ENCODE results near the gene RASGEF1C. TPM values are rescaled to one million over a fixed set of nuclear protein-coding genes. Genes with fewer than 3 reads are reported as not detected.

The RASGEF1C gene
- total and polyA plus RNA-seq, 4 donors = 0.09 to 0.10 TPM; not detected in 2

DNA sequence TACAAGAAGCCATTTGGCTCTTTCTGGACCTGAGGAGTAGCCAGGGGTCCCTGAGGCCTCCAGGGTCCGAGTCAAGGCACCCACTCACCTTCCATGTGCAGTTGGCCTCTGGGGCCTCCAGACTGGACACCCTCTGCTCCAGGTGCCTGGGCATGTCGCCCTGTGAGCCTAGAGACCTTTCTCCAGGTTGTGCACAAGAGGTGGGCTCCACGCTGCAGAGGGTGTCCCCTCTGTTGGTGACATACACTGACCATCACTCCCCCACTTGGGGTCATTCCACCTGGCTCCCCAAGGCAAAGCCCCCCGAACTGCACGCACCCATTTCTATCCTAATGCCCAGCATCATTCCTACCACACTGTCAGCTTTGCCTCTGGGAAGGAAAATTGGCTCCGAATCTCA is 48.8 kb downstream of the RASGEF1C start:
- Histone ChIP-seq H3K4me3 (ENCODE audit: low read depth in 1 of 3, low read length in 3 of 3) (no peak overlapping the region), H3K4me1 (ENCODE audit: control insufficient read depth in 4 of 4, insufficient read depth in 4 of 4, low read length in 3 of 4) (no peaks in the 10 kb centered on the region), H3K9ac (ENCODE audit: low read depth in 1 of 2, low read length in 2 of 2) (no peak overlapping the region), H3K27ac (ENCODE audit: low read depth in 1 of 2, low read length in 2 of 2) (no peak overlapping the region), H3K9me3 (ENCODE audit: control insufficient read depth in 4 of 4, low read length in 3 of 4) (peaks cover 0 to 4% (median 0%) of the 10 kb centered on the region in 4 donors), H3K36me3 (ENCODE audit: control insufficient read depth in 4 of 4, insufficient read depth in 3 of 4, low read depth in 1 of 4, low read length in 3 of 4) (peaks cover 0 to 1% (median 0%) of the 10 kb centered on the region in 4 donors), H3K27me3 (ENCODE audit: control insufficient read depth in 4 of 4, insufficient read depth in 4 of 4, low read length in 3 of 4) (peaks cover 0 to 2% (median 0%) of the 10 kb centered on the region in 4 donors)
- TF ChIP-seq EGR1 (IDR thresholded peaks at IDR 0.05; ENCODE audit: low read depth in 2 of 2) (no peak), RAD21 (IDR thresholded peaks at IDR 0.05) (no peak), FOXA2 (IDR thresholded peaks at IDR 0.05) (no peak), HNF4A (conservative IDR thresholded peaks at IDR 0.05) (no peak), HNF4G (IDR thresholded peaks at IDR 0.05) (no peak), NR2F2 (IDR thresholded peaks at IDR 0.05) (no peak), SP1 (IDR thresholded peaks at IDR 0.05) (no peak), RXRA (IDR thresholded peaks at IDR 0.05) (no peak), TAF1 (conservative IDR thresholded peaks at IDR 0.05) (no peak), YY1 (IDR thresholded peaks at IDR 0.05) (no peak), JUND (IDR thresholded peaks at IDR 0.05) (no peak), FOXA1 (IDR thresholded peaks at IDR 0.05) (no peak), GABPA (IDR thresholded peaks at IDR 0.05 in 1 of 2, conservative IDR thresholded peaks at IDR 0.05 in 1 of 2) (no peak)
- TF ChIP-seq, protein P1, sequence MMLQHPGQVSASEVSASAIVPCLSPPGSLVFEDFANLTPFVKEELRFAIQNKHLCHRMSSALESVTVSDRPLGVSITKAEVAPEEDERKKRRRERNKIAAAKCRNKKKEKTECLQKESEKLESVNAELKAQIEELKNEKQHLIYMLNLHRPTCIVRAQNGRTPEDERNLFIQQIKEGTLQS (IDR thresholded peaks at IDR 0.05) = no peak
- TF ChIP-seq, protein P2, sequence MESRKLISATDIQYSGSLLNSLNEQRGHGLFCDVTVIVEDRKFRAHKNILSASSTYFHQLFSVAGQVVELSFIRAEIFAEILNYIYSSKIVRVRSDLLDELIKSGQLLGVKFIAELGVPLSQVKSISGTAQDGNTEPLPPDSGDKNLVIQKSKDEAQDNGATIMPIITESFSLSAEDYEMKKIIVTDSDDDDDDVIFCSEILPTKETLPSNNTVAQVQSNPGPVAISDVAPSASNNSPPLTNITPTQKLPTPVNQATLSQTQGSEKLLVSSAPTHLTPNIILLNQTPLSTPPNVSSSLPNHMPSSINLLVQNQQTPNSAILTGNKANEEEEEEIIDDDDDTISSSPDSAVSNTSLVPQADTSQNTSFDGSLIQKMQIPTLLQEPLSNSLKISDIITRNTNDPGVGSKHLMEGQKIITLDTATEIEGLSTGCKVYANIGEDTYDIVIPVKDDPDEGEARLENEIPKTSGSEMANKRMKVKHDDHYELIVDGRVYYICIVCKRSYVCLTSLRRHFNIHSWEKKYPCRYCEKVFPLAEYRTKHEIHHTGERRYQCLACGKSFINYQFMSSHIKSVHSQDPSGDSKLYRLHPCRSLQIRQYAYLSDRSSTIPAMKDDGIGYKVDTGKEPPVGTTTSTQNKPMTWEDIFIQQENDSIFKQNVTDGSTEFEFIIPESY (IDR thresholded peaks at IDR 0.05) = no peak
- TF ChIP-seq, protein P3, sequence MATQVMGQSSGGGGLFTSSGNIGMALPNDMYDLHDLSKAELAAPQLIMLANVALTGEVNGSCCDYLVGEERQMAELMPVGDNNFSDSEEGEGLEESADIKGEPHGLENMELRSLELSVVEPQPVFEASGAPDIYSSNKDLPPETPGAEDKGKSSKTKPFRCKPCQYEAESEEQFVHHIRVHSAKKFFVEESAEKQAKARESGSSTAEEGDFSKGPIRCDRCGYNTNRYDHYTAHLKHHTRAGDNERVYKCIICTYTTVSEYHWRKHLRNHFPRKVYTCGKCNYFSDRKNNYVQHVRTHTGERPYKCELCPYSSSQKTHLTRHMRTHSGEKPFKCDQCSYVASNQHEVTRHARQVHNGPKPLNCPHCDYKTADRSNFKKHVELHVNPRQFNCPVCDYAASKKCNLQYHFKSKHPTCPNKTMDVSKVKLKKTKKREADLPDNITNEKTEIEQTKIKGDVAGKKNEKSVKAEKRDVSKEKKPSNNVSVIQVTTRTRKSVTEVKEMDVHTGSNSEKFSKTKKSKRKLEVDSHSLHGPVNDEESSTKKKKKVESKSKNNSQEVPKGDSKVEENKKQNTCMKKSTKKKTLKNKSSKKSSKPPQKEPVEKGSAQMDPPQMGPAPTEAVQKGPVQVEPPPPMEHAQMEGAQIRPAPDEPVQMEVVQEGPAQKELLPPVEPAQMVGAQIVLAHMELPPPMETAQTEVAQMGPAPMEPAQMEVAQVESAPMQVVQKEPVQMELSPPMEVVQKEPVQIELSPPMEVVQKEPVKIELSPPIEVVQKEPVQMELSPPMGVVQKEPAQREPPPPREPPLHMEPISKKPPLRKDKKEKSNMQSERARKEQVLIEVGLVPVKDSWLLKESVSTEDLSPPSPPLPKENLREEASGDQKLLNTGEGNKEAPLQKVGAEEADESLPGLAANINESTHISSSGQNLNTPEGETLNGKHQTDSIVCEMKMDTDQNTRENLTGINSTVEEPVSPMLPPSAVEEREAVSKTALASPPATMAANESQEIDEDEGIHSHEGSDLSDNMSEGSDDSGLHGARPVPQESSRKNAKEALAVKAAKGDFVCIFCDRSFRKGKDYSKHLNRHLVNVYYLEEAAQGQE (IDR thresholded peaks at IDR 0.05) = no peak
- TF ChIP-seq, protein P4, sequence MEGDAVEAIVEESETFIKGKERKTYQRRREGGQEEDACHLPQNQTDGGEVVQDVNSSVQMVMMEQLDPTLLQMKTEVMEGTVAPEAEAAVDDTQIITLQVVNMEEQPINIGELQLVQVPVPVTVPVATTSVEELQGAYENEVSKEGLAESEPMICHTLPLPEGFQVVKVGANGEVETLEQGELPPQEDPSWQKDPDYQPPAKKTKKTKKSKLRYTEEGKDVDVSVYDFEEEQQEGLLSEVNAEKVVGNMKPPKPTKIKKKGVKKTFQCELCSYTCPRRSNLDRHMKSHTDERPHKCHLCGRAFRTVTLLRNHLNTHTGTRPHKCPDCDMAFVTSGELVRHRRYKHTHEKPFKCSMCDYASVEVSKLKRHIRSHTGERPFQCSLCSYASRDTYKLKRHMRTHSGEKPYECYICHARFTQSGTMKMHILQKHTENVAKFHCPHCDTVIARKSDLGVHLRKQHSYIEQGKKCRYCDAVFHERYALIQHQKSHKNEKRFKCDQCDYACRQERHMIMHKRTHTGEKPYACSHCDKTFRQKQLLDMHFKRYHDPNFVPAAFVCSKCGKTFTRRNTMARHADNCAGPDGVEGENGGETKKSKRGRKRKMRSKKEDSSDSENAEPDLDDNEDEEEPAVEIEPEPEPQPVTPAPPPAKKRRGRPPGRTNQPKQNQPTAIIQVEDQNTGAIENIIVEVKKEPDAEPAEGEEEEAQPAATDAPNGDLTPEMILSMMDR (IDR thresholded peaks at IDR 0.05; ENCODE audit: low read depth, low read length, missing input control) = no peak
- TF ChIP-seq, protein P5, sequence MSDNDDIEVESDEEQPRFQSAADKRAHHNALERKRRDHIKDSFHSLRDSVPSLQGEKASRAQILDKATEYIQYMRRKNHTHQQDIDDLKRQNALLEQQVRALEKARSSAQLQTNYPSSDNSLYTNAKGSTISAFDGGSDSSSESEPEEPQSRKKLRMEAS (IDR thresholded peaks at IDR 0.05) = no peak
- 78% methylated on average over 6 of the region's 6 CpGs for WGBS
- DNase-seq (ENCODE audit: low spot score) = no peak

Data from liver (tissue), 9 donors.